Effector memory CD8-positive, alpha-beta T cell (primary cell): ENCODE measurements around the gene LHFPL4.
A peak's percentile ranks its signal among the peaks of the same experiment; 100 is the strongest.
"Not testable (repeated sequence)": the region's sequence is repeated elsewhere in the genome, so short reads cannot be mapped to it uniquely, and the experiment has no call there.

Experiments used
- ATAC-seq: fragments of 150-1000 bp; cut with Tn5 transposase; replicated peaks from 2 replicates; pipeline ENCODE4 v1.10.0; 2021; ENCODE audit warnings: mild to moderate bottlenecking, moderate library complexity
- DNase-seq, 3 experiments: peaks; one replicate each; pipeline ENCODE4 v3.0.0; 2021
- H3K27ac Mint-ChIP-seq, 2 donors: one replicate each; pipeline ENCODE4 v1.8.0; 2022; ENCODE audit warnings: mild to moderate bottlenecking in 2 of 2, mixed read lengths in 2 of 2, moderate library complexity in 2 of 2
- H3K27me3 Mint-ChIP-seq, 2 donors: one replicate each; pipeline ENCODE4 v1.8.0; 2022; ENCODE audit warnings: mixed read lengths in 2 of 2
- H3K36me3 Mint-ChIP-seq: one replicate; pipeline ENCODE4 v1.8.0; 2022; ENCODE audit warnings: mild to moderate bottlenecking, moderate library complexity, mixed read lengths; ENCODE audit not compliant: insufficient read depth
- H3K4me1 Mint-ChIP-seq, 2 donors: one replicate each; pipeline ENCODE4 v1.8.0; 2022; ENCODE audit warnings: low read depth in 2 of 2, mixed read lengths in 2 of 2
- H3K4me3 Mint-ChIP-seq, 2 donors: one replicate each; pipeline ENCODE4 v1.8.0; 2022; ENCODE audit warnings: mild to moderate bottlenecking in 2 of 2, mixed read lengths in 2 of 2, moderate library complexity in 2 of 2
- H3K9me3 Mint-ChIP-seq, 2 donors: one replicate each; pipeline ENCODE4 v1.8.0; 2022; ENCODE audit warnings: mixed read lengths in 2 of 2

LHFPL4 gene

DNA sequence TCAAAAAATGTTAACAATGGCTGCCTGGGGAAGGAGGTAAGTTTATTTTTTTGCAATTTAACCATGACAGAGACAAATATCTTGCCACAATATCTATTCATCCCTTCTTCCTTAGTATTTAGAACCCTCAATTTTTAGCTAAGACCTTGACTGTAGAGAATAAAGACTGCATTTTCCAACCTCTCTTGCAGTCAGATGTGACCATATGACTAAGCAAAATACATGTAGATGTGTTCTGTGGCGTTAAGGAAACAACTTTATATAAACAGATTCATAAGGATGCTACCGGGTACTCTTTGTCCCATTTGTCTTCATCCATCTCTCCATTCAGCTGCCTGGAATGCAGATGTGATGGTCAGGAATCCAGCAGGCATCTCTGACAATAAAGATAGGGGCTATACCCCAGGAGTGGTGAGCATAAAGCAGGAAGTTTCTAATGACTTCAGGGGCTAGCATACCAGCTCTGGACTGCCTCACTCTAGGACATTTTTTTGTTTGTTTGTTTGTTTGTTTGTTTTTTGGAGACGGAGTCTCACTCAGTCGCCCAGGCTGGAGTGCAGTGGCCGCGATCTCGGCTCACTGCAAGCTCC lies 41.1 kb downstream of the LHFPL4 start:
- Mint-ChIP-seq H3K9me3 (no peaks in the 10 kb centered on the region), H3K27ac (no peak overlapping the region), H3K36me3 (no peaks in the 10 kb centered on the region), H3K27me3 (peaks cover 21 to 28% of the 10 kb centered on the region in 2 donors), H3K4me1 (peaks cover 0 to 2% of the 10 kb centered on the region in 2 donors), H3K4me3 (no peak overlapping the region)
- ATAC-seq, result no peak
- no peak for DNase-seq

DNA sequence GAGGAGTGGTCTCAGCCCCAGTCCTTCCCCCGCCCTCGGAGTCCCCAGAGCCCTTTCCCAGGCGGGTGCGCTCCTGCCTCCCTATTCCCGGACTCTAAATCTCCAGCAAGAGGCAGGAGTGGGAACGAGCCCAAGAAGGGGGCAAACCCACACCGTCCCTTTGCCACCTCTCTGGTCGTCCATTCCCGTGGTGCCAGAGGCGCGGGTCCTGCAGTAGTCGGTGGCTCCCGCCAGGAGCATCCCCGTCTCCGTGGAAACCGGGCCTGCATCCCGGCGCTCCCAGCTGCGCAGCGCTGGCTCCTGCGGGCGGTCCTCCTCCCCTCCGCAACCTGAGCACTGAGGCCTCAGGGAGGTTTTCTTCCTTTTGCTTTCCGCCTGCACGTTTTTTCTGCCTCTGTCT lies 44.8 kb downstream of the LHFPL4 start:
- Mint-ChIP-seq H3K36me3 (no peaks in the 10 kb centered on the region), H3K4me1 (peaks cover 0 to 2% of the 10 kb centered on the region in 2 donors)
- no peak for ATAC-seq

DNA sequence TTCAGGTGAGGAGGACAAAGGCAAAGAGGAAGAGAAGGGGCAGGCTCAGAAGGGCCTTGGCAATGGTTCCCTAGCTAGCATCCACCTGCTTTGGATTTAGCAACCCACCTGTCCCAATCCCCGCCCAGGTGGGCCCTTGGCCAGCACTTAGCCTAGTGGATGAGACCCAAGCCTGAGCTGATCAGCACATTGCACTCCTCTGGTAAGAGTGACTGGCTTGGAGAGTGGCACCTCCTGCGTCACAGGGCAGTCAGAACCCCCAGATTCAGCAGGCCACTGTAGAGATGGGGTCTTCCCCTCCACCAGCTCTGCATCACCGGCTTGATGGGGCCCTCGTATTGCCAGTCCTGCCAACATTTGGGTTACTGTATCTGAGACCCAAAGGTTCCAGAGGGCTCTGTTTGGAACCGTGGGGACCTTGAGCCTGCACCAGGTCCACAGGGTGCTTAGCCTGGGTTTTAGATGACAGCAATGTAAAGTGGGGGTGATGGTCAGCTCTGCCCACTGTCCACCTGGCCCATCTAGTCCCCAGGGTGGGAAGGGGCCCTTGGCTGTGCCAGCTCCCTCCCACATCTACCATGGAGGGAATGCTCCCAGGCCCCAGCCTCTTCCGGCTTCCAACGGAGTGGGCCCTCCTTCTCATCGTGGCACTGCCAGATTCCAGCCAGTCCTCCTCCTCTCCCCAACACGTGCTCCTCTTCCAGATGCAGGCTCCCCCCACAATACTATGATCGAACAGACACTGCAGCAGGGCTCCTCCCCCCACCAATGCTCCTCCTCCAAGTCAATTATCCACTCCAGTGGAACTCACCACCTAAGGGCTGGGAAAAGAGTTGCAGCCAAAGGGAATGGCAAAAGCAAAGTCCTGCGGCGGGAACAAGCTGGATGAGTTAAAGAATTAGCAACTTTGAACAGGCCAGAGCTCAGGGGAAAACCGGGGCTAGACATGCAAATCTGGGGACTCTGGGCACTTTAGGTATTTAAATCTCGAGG lies 45.7 kb downstream of the LHFPL4 start:
- H3K4me3 Mint-ChIP-seq, result no peak overlapping the region

More for the DNA sequence above, 44.8 kb downstream of the LHFPL4 start:
- H3K27ac Mint-ChIP-seq, result no peak overlapping the region
- H3K27me3 Mint-ChIP-seq, result peaks cover 29 to 45% of the 10 kb centered on the region in 2 donors
- DNase-seq, result no peak
- H3K4me3 Mint-ChIP-seq, result no peak overlapping the region
- H3K9me3 Mint-ChIP-seq, result no peaks in the 10 kb centered on the region

DNA sequence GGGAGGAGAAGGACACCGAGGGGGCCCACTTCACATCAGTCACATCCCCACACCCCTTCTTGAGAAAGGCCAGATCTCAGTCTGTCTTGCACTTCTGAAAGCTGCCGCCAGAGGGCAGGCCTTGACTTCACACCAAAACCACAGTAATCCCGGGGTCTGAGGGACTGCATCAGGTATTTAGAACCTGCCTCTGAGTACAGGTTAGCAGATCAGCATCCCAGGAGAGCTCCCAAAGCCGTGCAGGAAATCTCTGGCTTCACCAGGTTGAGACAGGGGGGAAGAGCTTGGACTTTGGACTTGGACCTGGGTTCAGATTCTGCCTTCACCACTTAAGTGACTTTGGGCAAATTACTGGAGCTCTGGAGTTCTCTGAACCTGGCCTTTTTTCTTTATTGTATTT lies 50.3 kb downstream of the LHFPL4 start:
- no peaks in the 10 kb centered on the region for H3K36me3 Mint-ChIP-seq
- H3K27me3 Mint-ChIP-seq, result peaks cover 47 to 71% of the 10 kb centered on the region in 2 donors
- ATAC-seq (peak; percentile 80), DNase-seq (peak; percentile 55 to 67 (median 59))
- no peaks in the 10 kb centered on the region for H3K9me3 Mint-ChIP-seq
- H3K4me1 Mint-ChIP-seq, result peaks cover 3 to 9% of the 10 kb centered on the region in 2 donors
- H3K27ac Mint-ChIP-seq, result no peak overlapping the region
- no peak overlapping the region for H3K4me3 Mint-ChIP-seq

More for the DNA sequence above, 45.7 kb downstream of the LHFPL4 start:
- Mint-ChIP-seq H3K27ac (no peak overlapping the region), H3K36me3 (no peaks in the 10 kb centered on the region), H3K27me3 (peaks cover 29 to 50% of the 10 kb centered on the region in 2 donors), H3K9me3 (no peaks in the 10 kb centered on the region), H3K4me1 (peaks cover 0 to 2% of the 10 kb centered on the region in 2 donors)
- ATAC-seq (no peak), DNase-seq (no peak)

DNA sequence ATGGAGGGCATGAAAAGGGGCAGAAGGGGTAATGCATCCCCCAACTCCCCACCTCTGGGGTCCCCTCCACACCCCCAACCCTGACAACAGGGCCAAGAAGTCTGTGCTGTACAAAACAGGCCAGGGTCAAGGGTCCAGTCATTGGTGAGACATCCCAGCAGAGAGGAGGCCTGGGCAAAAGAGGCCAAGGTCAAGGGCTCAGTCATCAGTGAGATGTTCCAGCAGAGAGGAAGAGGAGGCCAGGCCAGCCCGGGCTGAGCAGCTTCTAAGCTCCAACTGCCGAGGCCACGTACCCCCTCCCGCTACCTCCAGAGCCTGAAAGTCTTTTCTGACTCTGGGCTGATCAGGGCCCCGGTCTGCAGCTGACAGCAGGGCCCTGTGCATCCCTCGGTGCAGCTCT lies 52.4 kb downstream of the LHFPL4 start:
- ATAC-seq (no peak), DNase-seq (no peak)
- no peak overlapping the region for H3K27ac Mint-ChIP-seq
- peaks cover 3 to 9% of the 10 kb centered on the region in 2 donors for H3K4me1 Mint-ChIP-seq
- no peaks in the 10 kb centered on the region for H3K36me3 Mint-ChIP-seq
- peaks cover 39 to 52% of the 10 kb centered on the region in 2 donors for H3K27me3 Mint-ChIP-seq
- H3K4me3 Mint-ChIP-seq, result no peak overlapping the region
- H3K9me3 Mint-ChIP-seq, result no peaks in the 10 kb centered on the region

DNA sequence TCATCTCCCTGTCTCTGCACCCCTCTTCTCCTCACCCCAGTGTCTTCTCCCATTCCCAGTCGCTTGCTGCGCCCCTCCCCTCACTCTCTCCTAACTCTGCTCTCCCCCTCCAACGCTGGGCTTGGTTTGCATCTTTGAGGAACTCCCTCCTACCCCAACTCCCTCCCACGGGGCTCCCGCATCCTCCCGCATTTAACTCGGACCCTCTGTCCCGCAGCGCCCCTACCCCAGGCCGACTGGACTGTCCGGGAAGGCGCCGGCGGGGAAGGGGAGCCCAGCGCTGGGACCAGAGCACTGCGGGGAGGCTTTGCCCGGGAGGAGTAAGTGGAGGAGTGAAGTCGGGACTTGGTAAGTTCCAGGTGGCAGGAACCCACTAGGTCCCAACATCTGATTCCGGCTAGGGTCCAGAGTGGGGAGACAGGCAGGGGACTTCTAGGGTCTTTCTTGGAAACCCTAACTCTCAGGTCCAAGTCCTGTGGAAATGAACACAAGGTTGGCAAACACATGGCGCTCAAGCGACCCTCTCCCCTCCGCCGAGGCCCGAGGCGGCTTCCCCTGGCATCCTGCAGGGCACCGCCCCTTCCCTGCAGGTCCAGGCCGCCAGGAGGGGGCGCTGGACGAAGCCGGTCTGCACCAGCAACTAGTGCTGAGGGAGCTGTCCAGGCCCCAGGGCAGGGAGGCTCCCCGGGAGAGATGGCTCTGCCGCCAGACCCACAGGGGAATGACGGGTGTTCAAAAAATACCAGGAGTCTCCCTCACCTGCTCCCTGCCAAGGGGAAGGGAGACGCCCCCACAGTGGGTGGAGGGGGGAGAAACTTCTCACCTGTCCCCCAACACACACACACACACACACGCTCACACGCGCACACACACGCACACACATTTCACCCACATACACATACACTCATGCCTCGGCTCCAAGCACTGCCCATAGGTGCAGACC lies 53.2 kb downstream of the LHFPL4 start:
- Mint-ChIP-seq H3K4me3 (peak overlapping the region in 1 of 2 donors; percentile 47), H3K4me1 (peaks cover 3 to 9% of the 10 kb centered on the region in 2 donors), H3K27ac (no peak overlapping the region), H3K27me3 (peaks cover 33 to 44% of the 10 kb centered on the region in 2 donors), H3K36me3 (no peaks in the 10 kb centered on the region), H3K9me3 (no peaks in the 10 kb centered on the region)
- peak; percentile 66 for ATAC-seq
- peak; percentile 48 to 53 (median 51) for DNase-seq

DNA sequence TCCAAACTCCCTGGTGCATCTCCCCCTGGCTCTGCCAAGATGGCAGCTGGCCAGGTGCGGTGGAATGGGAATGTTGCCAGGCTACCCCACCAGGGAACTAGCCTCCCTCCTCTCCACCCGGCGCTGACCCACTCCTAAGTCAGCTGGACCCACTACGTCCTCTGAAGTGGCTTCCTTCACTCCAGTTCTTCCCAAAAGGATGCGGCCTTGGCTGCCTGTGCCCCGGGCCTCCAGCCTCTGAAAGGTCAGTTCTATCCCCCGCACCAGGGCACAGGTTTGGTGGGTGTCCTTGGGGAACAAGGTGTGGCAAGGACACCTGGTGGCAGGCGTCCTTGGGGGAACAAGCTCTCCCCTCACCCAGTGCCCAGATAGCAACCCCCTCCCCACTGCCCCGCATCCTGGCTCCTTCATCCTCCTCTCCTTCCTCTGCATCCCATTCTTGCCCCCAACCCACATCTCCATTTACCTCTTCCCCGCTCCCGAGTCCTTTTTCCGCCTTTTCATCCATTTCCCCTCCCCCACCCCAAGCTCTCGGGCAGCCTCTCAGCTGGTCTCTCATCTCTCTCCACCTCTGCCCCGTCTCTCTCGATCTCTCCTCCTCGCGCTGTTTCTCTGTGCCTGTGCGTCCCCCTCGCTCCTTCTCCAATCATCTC lies 54.0 kb downstream of the LHFPL4 start:
- Mint-ChIP-seq H3K4me1 (peaks cover 3 to 9% of the 10 kb centered on the region in 2 donors), H3K9me3 (no peaks in the 10 kb centered on the region), H3K4me3 (peak overlapping the region in 1 of 2 donors; percentile 47), H3K36me3 (no peaks in the 10 kb centered on the region), H3K27me3 (peaks cover 33 to 44% of the 10 kb centered on the region in 2 donors), H3K27ac (no peak overlapping the region)
- no peak for DNase-seq
- ATAC-seq, result no peak

DNA sequence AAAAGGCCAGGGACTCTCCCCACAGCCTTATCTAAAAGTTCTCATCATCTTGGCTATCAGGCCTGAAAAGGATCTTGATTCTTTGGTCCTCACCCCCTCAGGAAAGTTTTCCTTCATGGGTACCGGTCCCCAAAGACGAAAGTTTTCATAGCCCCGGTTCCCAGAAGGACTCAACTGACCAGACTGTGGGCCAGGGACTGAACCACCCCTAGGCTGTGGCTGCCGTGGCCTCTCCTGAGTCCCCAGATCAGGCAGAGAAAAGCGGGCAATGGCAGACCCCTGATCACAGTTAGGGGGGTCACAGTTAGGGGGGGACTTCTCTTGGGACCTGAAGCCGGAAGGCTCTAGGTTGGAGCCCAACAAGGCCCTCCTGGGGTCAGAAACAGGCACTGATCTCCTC lies 54.8 kb downstream of the LHFPL4 start:
- DNase-seq (no peak), ATAC-seq (no peak)
- Mint-ChIP-seq H3K27me3 (peaks cover 33 to 44% of the 10 kb centered on the region in 2 donors), H3K4me1 (peaks cover 3 to 9% of the 10 kb centered on the region in 2 donors), H3K36me3 (no peaks in the 10 kb centered on the region), H3K27ac (no peak overlapping the region), H3K4me3 (no peak overlapping the region), H3K9me3 (no peaks in the 10 kb centered on the region)

DNA sequence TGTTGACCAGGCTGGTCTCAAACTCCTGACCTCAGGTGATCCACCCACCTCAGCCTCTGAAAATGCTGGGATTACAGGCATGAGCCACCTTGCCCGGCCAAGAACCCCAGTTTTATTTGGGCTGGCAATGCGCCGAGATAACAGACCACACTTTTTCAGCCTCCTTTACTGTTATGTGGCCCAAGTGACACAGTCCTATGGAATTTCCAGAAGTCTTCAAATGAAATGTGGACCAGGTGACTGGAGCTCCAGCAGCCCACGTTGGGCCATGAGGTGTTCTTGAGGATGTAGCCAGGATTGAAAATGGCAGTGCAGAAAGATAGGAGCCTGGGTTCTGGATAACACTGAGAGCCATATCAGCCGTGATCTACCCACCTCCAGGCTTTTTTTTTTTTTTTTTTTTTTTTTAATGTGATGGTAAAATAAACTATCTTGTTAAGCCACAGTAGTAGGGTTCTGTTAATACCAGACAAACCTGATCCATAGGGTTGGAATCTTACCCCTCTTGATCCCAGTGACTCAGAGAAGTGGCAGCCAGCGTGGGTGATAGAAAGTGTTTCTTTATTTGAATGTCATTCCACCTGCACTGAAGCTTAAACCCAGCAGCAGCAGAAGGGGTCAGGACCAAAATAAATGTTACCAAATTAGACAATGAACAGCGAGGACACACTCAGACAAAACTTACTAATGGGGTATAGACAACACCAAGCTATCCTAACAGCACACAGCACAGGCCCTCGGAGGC lies 55.6 kb downstream of the LHFPL4 start:
- H3K36me3 Mint-ChIP-seq, result no peaks in the 10 kb centered on the region
- ATAC-seq (no peak), DNase-seq (no peak)
- no peak overlapping the region for H3K4me3 Mint-ChIP-seq
- H3K9me3 Mint-ChIP-seq, result no peaks in the 10 kb centered on the region
- peaks cover 33 to 41% of the 10 kb centered on the region in 2 donors for H3K27me3 Mint-ChIP-seq
- H3K27ac Mint-ChIP-seq, result no peak overlapping the region
- peaks cover 3 to 9% of the 10 kb centered on the region in 2 donors for H3K4me1 Mint-ChIP-seq

DNA sequence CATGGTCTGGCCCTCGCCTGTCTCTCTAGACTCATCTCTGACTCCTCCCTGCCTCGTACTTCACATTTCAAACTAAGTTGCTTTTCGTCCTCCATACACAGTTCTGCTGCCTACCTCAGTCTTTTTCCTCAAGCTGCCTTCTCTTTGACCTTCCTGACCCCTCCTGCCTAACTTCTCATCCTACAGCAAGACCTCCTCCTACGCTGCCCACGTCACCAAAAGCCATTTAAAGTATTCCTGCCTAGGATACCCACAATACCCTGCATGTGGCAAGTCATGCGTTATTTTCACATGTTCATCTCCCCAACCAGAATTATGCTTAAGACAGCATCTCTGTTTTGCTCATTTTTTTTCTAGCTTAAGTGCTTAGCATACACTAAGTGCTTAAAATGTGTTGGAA lies 56.7 kb downstream of the LHFPL4 start:
- no peak overlapping the region for H3K4me3 Mint-ChIP-seq

DNA sequence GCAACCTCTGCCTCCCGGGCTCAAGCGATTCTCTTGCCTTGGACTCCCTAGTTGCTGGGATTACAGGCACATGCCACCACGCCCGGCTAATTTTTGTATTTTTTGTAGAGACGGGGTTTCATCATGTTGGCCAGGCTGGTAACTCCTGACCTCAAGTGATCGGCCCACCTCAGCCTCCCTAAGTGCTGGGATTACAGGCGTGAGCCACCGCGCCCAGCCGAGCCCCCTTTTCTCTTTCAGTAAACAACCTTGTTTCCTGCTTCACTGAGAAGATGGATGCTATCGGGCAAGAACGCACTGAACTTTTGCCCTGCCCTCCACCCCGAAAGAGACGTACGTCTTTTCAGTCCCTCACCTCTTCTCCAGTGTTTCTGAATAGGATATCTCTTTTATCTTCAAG lies 59.6 kb downstream of the LHFPL4 start:
- not testable (repeated sequence) for ATAC-seq

More for the DNA sequence above, 56.7 kb downstream of the LHFPL4 start:
- H3K27ac Mint-ChIP-seq, result no peak overlapping the region
- H3K36me3 Mint-ChIP-seq, result no peaks in the 10 kb centered on the region
- H3K9me3 Mint-ChIP-seq, result no peaks in the 10 kb centered on the region
- ATAC-seq (no peak), DNase-seq (no peak)
- H3K27me3 Mint-ChIP-seq, result peaks cover 29 to 30% of the 10 kb centered on the region in 2 donors
- H3K4me1 Mint-ChIP-seq, result peaks cover 3 to 9% of the 10 kb centered on the region in 2 donors

DNA sequence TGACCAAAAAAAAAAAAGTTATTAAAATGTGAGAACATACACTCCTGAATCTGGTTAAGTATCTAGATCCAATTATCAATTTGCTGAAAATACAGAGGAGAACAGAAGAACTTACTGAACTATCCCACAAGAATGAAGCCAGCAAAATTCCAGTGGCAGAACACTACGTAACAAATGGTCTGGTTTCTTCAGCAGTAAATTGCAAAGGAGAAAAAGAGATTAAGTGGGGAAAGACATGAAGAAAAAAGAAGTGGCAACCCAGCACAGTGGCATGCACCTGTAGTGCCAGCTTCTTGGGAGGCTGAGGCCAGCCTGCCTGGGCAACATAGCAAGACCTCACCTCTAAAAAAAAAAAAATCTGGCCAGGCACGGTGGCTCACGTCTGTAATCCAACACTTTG lies 62.1 kb downstream of the LHFPL4 start:
- no peaks in the 10 kb centered on the region for H3K4me1 Mint-ChIP-seq
- no peak for DNase-seq
- no peak overlapping the region for H3K4me3 Mint-ChIP-seq
- H3K36me3 Mint-ChIP-seq, result no peaks in the 10 kb centered on the region
- H3K27ac Mint-ChIP-seq, result peak overlapping the region in 1 of 2 donors; percentile 63
- H3K27me3 Mint-ChIP-seq, result no peaks in the 10 kb centered on the region
- H3K9me3 Mint-ChIP-seq, result peaks cover 2 to 8% of the 10 kb centered on the region in 2 donors
- no peak for ATAC-seq

More for the DNA sequence above, 59.6 kb downstream of the LHFPL4 start:
- not testable (repeated sequence) for H3K27ac Mint-ChIP-seq, H3K36me3 Mint-ChIP-seq, H3K9me3 Mint-ChIP-seq, DNase-seq, H3K27me3 Mint-ChIP-seq, H3K4me3 Mint-ChIP-seq, H3K4me1 Mint-ChIP-seq
